ENCODE results near the gene PRDM9. TPM values are rescaled to one million over a fixed set of nuclear protein-coding genes. Genes with fewer than 3 reads are reported as not detected.
"Not testable (repeated sequence)": the region's sequence is repeated elsewhere in the genome, so short reads cannot be mapped to it uniquely, and the experiment has no call there.

The PRDM9 gene
- total and polyA plus RNA-seq, 2 donors from 2014 or later, result not detected

GRCh38 chr5:23496576-23496975 is 10.8 kb upstream of the PRDM9 start:
- no peaks in the 10 kb centered on the region for H3K36me3 ChIP-seq (ENCODE audit: control insufficient read depth in 2 of 3, insufficient read depth in 3 of 3, low read length in 3 of 3)
- H3K27me3 ChIP-seq (ENCODE audit: control insufficient read depth, insufficient read depth, low read length), result no peaks in the 10 kb centered on the region
- no peak overlapping the region for H3K27ac ChIP-seq (ENCODE audit: low read depth in 2 of 2, low read length in 2 of 2)
- TF ChIP-seq, protein P1, sequence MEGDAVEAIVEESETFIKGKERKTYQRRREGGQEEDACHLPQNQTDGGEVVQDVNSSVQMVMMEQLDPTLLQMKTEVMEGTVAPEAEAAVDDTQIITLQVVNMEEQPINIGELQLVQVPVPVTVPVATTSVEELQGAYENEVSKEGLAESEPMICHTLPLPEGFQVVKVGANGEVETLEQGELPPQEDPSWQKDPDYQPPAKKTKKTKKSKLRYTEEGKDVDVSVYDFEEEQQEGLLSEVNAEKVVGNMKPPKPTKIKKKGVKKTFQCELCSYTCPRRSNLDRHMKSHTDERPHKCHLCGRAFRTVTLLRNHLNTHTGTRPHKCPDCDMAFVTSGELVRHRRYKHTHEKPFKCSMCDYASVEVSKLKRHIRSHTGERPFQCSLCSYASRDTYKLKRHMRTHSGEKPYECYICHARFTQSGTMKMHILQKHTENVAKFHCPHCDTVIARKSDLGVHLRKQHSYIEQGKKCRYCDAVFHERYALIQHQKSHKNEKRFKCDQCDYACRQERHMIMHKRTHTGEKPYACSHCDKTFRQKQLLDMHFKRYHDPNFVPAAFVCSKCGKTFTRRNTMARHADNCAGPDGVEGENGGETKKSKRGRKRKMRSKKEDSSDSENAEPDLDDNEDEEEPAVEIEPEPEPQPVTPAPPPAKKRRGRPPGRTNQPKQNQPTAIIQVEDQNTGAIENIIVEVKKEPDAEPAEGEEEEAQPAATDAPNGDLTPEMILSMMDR (IDR thresholded peaks at IDR 0.05; ENCODE audit: borderline replicate concordance, extremely low read depth, insufficient read depth), result no peak
- no peaks in the 10 kb centered on the region for H3K9me3 ChIP-seq (ENCODE audit: control insufficient read depth in 2 of 3, insufficient read depth in 1 of 3, low read length in 3 of 3)
- no peaks in the 10 kb centered on the region for H3K4me1 ChIP-seq (ENCODE audit: control insufficient read depth in 2 of 3, insufficient read depth in 2 of 3, low read depth in 1 of 3, low read length in 3 of 3)
- no peak overlapping the region for H3K4me3 ChIP-seq (ENCODE audit: low read length in 3 of 3)
- no peak for FAIRE-seq
- intact Hi-C loops (cut with DNase I), result no loop called here
- no peak for DNase-seq
- no peak overlapping the region for H3K9ac ChIP-seq (ENCODE audit: low read length in 3 of 3)

DNA sequence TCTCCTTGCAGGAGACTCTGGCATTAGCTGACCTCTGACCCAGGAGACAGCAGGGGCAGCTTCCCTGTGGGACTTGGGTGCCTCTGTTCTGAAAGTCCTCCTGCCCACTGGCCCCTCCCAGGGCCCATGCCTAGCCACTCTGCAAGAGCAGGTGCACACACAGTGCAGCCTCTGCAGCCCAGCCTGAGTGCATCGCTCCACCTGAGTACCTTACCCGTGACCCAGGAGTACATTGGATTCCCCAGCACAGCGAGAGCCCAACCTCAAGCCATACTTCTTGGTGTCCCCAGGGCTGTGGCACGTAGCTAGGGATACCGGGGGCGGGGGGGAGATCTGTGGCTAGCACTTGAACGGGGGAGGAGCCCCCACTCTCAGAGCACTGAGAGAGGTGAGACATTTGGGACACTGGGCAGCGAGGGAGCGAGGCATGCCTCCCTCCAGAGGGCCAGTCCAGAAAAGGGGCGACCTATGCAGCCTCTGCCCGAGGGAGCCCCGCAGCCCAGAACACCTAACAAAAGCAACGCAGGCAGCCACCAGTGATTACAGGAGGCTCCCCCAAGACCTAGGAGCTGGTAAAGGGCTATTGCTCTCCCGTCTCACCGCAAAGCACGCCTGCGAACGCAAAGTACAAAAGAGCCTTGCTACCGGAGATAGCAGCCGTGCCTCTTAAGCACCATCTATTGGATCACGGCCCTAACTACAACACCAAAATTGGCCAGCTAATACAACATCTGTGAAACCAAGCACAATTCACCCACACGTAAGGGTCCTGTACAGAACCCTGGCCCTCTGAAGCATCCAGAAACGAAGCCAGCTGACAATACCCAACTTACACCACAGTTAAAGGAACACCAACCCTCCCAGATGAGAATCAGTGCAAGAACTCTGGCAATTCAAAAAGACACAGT is 826 bp upstream of the PRDM9 start:
- Histone ChIP-seq H3K4me3 (ENCODE audit: low read length in 3 of 3) (peak overlapping the region; percentile 6 to 55 (median 28)), H3K27me3 (ENCODE audit: control insufficient read depth, insufficient read depth, low read length) (no peaks in the 10 kb centered on the region), H3K4me1 (ENCODE audit: control insufficient read depth in 2 of 3, insufficient read depth in 2 of 3, low read depth in 1 of 3, low read length in 3 of 3) (no peaks in the 10 kb centered on the region), H3K9me3 (ENCODE audit: control insufficient read depth in 2 of 3, insufficient read depth in 1 of 3, low read length in 3 of 3) (no peaks in the 10 kb centered on the region), H3K36me3 (ENCODE audit: control insufficient read depth in 2 of 3, insufficient read depth in 3 of 3, low read length in 3 of 3) (no peaks in the 10 kb centered on the region), H3K27ac (ENCODE audit: low read depth in 2 of 2, low read length in 2 of 2) (no peak overlapping the region), H3K9ac (ENCODE audit: low read length in 3 of 3) (peak overlapping the region in 1 of 3 donors; percentile 40)
- DNase-seq (peak in 4 of 5 donors; percentile 38 to 87 (median 46)), FAIRE-seq (no peak)
- intact Hi-C loops (cut with DNase I), result no loop called here
- TF ChIP-seq, protein P1 (IDR thresholded peaks at IDR 0.05; ENCODE audit: borderline replicate concordance, extremely low read depth, insufficient read depth), result peak; percentile 30

- H3K9me3 ChIP-seq (ENCODE audit: control insufficient read depth in 2 of 3, insufficient read depth in 1 of 3, low read length in 3 of 3); intact Hi-C loops (cut with DNase I); FAIRE-seq; H3K4me1 ChIP-seq (ENCODE audit: control insufficient read depth in 2 of 3, insufficient read depth in 2 of 3, low read depth in 1 of 3, low read length in 3 of 3); H3K9ac ChIP-seq (ENCODE audit: low read length in 3 of 3); DNase-seq; H3K36me3 ChIP-seq (ENCODE audit: control insufficient read depth in 2 of 3, insufficient read depth in 3 of 3, low read length in 3 of 3); H3K27ac ChIP-seq (ENCODE audit: low read depth in 2 of 2, low read length in 2 of 2); H3K4me3 ChIP-seq (ENCODE audit: low read length in 3 of 3); H3K27me3 ChIP-seq (ENCODE audit: control insufficient read depth, insufficient read depth, low read length): not testable (repeated sequence)
These were observed 3.0 kb downstream of the PRDM9 start for GRCh38 chr5:23510434-23510833.

DNA sequence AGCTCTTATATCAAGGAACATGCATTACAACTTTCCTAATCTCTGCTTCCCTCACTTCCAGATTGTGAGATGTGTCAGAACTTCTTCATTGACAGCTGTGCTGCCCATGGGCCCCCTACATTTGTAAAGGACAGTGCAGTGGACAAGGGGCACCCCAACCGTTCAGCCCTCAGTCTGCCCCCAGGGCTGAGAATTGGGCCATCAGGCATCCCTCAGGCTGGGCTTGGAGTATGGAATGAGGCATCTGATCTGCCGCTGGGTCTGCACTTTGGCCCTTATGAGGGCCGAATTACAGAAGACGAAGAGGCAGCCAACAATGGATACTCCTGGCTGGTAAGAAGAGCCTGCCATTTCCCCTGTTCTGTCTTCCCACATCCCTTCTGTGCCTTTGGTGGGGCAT is 15.1 kb downstream of the PRDM9 start:
- Histone ChIP-seq H3K36me3 (ENCODE audit: control insufficient read depth in 2 of 3, insufficient read depth in 3 of 3, low read length in 3 of 3) (no peaks in the 10 kb centered on the region), H3K9ac (ENCODE audit: low read length in 3 of 3) (no peak overlapping the region), H3K9me3 (ENCODE audit: control insufficient read depth in 2 of 3, insufficient read depth in 1 of 3, low read length in 3 of 3) (no peaks in the 10 kb centered on the region), H3K27me3 (ENCODE audit: control insufficient read depth, insufficient read depth, low read length) (no peaks in the 10 kb centered on the region), H3K27ac (ENCODE audit: low read depth in 2 of 2, low read length in 2 of 2) (no peak overlapping the region), H3K4me1 (ENCODE audit: control insufficient read depth in 2 of 3, insufficient read depth in 2 of 3, low read depth in 1 of 3, low read length in 3 of 3) (no peaks in the 10 kb centered on the region), H3K4me3 (ENCODE audit: low read length in 3 of 3) (no peak overlapping the region)
- intact Hi-C loops (cut with DNase I), result no loop called here
- no peak for DNase-seq
- TF ChIP-seq, protein P1 (IDR thresholded peaks at IDR 0.05; ENCODE audit: borderline replicate concordance, extremely low read depth, insufficient read depth), result no peak
- no peak for FAIRE-seq

Data from kidney (tissue), 14 donors.